Endothelial cell (in vitro differentiated cells): ENCODE results near the gene RPS27A. TPM values are rescaled to one million over a fixed set of nuclear protein-coding genes. Genes with fewer than 3 reads are reported as not detected.
"Not testable (repeated sequence)": the region's sequence is repeated elsewhere in the genome, so short reads cannot be mapped to it uniquely, and the experiment has no call there.

Experiments
- DNase-seq: peaks from one replicate; pipeline ENCODE4 v3.0.0; 2021; ENCODE audit warnings: low spot score
- H3K27ac Mint-ChIP-seq: one replicate; pipeline ENCODE4 v1.8.0; 2021; ENCODE audit warnings: mixed read lengths, inconsistent platforms; ENCODE audit not compliant: unreplicated experiment
- H3K27me3 Mint-ChIP-seq: one replicate; pipeline ENCODE4 v1.8.0; 2021; ENCODE audit warnings: mild to moderate bottlenecking, moderate library complexity, mixed read lengths, inconsistent platforms; ENCODE audit not compliant: unreplicated experiment
- H3K36me3 Mint-ChIP-seq: one replicate; pipeline ENCODE4 v1.8.0; 2021; ENCODE audit warnings: mild to moderate bottlenecking, low read depth, mixed read lengths, inconsistent platforms; ENCODE audit not compliant: unreplicated experiment
- H3K4me1 Mint-ChIP-seq: one replicate; pipeline ENCODE4 v1.8.0; 2021; ENCODE audit warnings: mild to moderate bottlenecking, mixed read lengths, inconsistent platforms; ENCODE audit not compliant: unreplicated experiment
- H3K4me3 Mint-ChIP-seq: one replicate; pipeline ENCODE4 v1.8.0; 2021; ENCODE audit warnings: mild to moderate bottlenecking, mixed read lengths, inconsistent platforms; ENCODE audit not compliant: unreplicated experiment
- H3K9me3 Mint-ChIP-seq: one replicate; pipeline ENCODE4 v1.8.0; 2021; ENCODE audit warnings: mixed read lengths, inconsistent platforms; ENCODE audit not compliant: unreplicated experiment
- total RNA-seq: library from RNA; stranded (reverse); fragmentation: NEBNext Ultra II Directional; extraction: Animal tissue kit (Norgen Biotek cat#: 25700); gene quantifications from one replicate; pipeline ENCODE4 v1.2.1, GENCODE V29; 2021; ENCODE audit not compliant: unreplicated experiment
- TF ChIP-seq, protein P1 (sequence below): fragments of 200-600 bp; sonication (generic); IDR thresholded peaks from one replicate; pipeline ENCODE4 v1.5.0; 2021; ENCODE audit warnings: antibody characterized with exemption; ENCODE audit not compliant: unreplicated experiment

RPS27A gene
- total RNA-seq, 1 donor from 2014 or later, result 1,292 TPM

DNA sequence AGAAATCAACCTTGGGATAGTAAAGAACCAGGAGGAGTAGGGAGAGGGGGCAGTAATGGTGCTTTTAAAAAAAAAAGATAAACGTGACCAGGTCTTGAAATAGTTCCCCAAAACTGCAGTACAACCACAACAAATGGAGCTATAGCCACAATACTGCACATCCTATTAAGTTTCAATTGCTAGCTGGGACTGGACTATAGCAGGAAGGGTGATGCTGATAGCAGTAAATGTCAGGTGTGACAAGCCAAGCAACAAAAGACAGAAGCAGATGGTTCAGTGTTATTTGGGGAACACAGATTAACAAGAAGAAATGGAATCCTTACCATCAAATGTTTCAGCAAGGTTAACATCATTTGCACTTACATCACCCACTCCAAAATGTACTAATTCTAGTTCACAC is 10.1 kb downstream of the RPS27A start:
- no peak overlapping the region for H3K4me3 Mint-ChIP-seq
- no peaks in the 10 kb centered on the region for H3K27me3 Mint-ChIP-seq
- peaks cover 5% of the 10 kb centered on the region for H3K36me3 Mint-ChIP-seq
- peaks cover 5% of the 10 kb centered on the region for H3K4me1 Mint-ChIP-seq
- TF ChIP-seq, protein P1, sequence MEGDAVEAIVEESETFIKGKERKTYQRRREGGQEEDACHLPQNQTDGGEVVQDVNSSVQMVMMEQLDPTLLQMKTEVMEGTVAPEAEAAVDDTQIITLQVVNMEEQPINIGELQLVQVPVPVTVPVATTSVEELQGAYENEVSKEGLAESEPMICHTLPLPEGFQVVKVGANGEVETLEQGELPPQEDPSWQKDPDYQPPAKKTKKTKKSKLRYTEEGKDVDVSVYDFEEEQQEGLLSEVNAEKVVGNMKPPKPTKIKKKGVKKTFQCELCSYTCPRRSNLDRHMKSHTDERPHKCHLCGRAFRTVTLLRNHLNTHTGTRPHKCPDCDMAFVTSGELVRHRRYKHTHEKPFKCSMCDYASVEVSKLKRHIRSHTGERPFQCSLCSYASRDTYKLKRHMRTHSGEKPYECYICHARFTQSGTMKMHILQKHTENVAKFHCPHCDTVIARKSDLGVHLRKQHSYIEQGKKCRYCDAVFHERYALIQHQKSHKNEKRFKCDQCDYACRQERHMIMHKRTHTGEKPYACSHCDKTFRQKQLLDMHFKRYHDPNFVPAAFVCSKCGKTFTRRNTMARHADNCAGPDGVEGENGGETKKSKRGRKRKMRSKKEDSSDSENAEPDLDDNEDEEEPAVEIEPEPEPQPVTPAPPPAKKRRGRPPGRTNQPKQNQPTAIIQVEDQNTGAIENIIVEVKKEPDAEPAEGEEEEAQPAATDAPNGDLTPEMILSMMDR, result no peak
- no peak overlapping the region for H3K27ac Mint-ChIP-seq
- DNase-seq, result no peak
- H3K9me3 Mint-ChIP-seq, result no peaks in the 10 kb centered on the region

DNA sequence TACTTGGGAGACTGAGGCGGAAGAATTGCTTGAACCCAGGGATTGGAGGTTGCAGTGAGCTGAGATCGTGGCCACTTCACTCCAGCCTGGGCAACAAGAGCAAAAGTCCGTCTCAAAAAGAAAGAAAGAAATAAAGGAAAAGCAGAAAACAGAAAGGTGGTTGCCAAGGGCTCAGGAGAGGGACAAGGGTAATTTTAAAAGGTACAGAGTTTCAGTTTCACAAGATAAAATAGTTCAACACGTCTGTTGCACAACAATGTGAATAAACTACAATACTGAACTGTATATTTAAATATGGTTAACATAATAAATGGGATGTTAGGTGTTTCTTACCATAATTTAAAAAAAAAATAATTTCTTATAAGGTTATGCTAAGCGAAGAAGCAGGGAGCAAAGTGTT is 12.9 kb downstream of the RPS27A start:
- no peak overlapping the region for H3K4me3 Mint-ChIP-seq
- no peaks in the 10 kb centered on the region for H3K9me3 Mint-ChIP-seq
- no peaks in the 10 kb centered on the region for H3K27me3 Mint-ChIP-seq
- no peaks in the 10 kb centered on the region for H3K4me1 Mint-ChIP-seq
- peak overlapping the region; percentile 36 for H3K27ac Mint-ChIP-seq
- TF ChIP-seq, protein P1, result no peak
- no peak for DNase-seq
- peaks cover 5% of the 10 kb centered on the region for H3K36me3 Mint-ChIP-seq

- no peak overlapping the region for H3K4me3 Mint-ChIP-seq
- TF ChIP-seq, protein P1, result no peak
- H3K27me3 Mint-ChIP-seq, result no peaks in the 10 kb centered on the region
- no peaks in the 10 kb centered on the region for H3K9me3 Mint-ChIP-seq
- no peak for DNase-seq
- H3K27ac Mint-ChIP-seq, result no peak overlapping the region
- H3K4me1 Mint-ChIP-seq, result no peaks in the 10 kb centered on the region
- peaks cover 5% of the 10 kb centered on the region for H3K36me3 Mint-ChIP-seq
These were observed 14.5 kb downstream of the RPS27A start for GRCh38 chr2:55247025-55247424.

DNA sequence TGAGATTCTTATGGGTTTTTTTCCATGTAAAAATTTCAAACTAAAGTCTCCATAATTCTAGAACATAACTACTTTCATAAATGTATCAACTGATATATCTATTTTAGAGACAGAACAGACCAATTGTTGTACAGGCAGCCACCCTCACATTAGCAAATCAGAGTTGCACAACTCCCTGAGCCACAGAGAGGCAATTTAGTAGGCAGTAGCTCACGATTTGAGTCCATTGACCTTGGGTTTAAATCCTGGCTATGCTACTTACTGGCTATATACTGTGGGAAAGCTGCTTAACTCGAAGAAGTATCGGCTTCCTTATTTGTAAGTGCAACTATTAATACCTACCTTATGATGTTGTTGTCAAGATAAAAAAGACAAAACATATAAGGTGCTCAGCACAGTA is 20.3 kb downstream of the RPS27A start:
- H3K36me3 Mint-ChIP-seq, result peaks cover 11% of the 10 kb centered on the region
- DNase-seq, result no peak
- no peaks in the 10 kb centered on the region for H3K9me3 Mint-ChIP-seq
- H3K4me3 Mint-ChIP-seq, result no peak overlapping the region
- TF ChIP-seq, protein P1, result no peak
- no peak overlapping the region for H3K27ac Mint-ChIP-seq
- no peaks in the 10 kb centered on the region for H3K27me3 Mint-ChIP-seq
- H3K4me1 Mint-ChIP-seq, result no peaks in the 10 kb centered on the region

DNA sequence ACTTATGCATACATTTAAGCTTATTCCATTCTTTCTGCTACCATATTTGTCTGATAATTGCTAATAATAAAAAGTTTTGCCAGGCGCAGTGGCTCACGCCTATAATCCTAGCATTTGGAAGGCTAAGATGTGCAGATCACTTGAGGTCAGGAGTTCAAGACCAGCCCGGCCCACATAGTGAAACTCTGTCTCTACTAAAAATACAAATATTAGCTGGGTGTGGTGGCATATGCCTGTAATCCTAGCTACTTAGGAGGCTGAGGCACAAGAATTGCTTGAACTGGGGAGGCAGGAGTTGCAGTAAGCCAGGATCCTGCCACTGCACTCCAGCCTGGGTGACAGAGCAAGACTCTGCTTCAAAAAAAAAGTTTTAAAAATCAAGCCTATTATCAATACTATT is 27.1 kb downstream of the RPS27A start:
- not testable (repeated sequence) for H3K4me1 Mint-ChIP-seq, H3K27me3 Mint-ChIP-seq, DNase-seq, H3K9me3 Mint-ChIP-seq, H3K36me3 Mint-ChIP-seq, H3K27ac Mint-ChIP-seq, H3K4me3 Mint-ChIP-seq
